NT2/D1 (cell line): Measurements from ENCODE around the gene CELSR2.

Experiments
- SUZ12 ChIP-seq: IDR thresholded peaks from 2 replicates; pipeline ENCODE4 v1.6.1; 2011; ENCODE audit not compliant: insufficient read length, insufficient read depth; ENCODE audit errors: extremely low read depth
- YY1 ChIP-seq: IDR thresholded peaks from 2 replicates; pipeline ENCODE4 v1.6.1; 2011; ENCODE audit not compliant: insufficient read length, insufficient read depth
- ZNF274 ChIP-seq: IDR thresholded peaks from 2 replicates; pipeline ENCODE4 v1.6.1; 2011; ENCODE audit warnings: mild to moderate bottlenecking, low read depth, low read length

DNA sequence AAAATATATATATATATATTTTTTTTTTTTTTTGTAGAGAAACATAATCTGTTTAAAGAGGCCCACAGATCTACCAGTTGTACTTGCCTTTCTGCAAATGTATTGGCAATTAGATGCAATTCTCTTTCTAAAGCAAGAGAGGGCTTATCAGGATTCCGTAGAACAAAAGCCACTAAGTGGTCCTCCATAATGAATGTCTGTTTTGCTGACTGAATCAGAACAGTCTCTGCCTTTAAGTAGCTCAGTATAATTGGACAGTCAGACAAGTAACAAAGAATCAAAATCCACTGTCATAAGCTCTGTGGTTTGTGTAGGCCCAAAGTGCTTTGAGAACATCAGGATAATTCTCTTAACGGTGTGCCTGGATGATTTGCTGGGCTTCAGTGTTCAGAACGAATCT is 18.3 kb upstream of the CELSR2 start:
- TF ChIP-seq YY1 (no peak), SUZ12 (no peak), ZNF274 (no peak)
